Epidermal melanocyte (primary cell): ENCODE results near the gene COG5.
"Not testable (repeated sequence)": the region's sequence is repeated elsewhere in the genome, so short reads cannot be mapped to it uniquely, and the experiment has no call there.

Experiments
- DNase-seq: peaks from one replicate; pipeline ENCODE4 v3.0.0; 2011; ENCODE audit warnings: low spot score; ENCODE audit not compliant: insufficient read length

COG5 gene

GRCh38 chr7:107579885-107580715 lies 16.4 kb upstream of the COG5 start, which contains the start of gene BCAP29:
BCAP29 (plus strand) TSS chr7:107580246; CDS start chr7:107580773, 527 bp downstream.
- peak; percentile 39 for DNase-seq

GRCh38 chr7:107579554-107579884 lies 15.8 kb upstream of the COG5 start:
- DNase-seq: no peak

GRCh38 chr7:107573537-107573936 lies 9.8 kb upstream of the COG5 start:
- no peak for DNase-seq

GRCh38 chr7:107570298-107570697 lies 6.6 kb upstream of the COG5 start:
- no peak for DNase-seq

- DNase-seq: no peak
Measured at GRCh38 chr7:107564553-107565298, 1.0 kb upstream of the COG5 start.

- DNase-seq: no peak
Measured at GRCh38 chr7:107563081-107563774, 492 bp downstream of the COG5 start.

- no peak for DNase-seq
Measured at GRCh38 chr7:107560898-107561516, 2.7 kb downstream of the COG5 start.

- no peak for DNase-seq
Measured at GRCh38 chr7:107559864-107560263, 3.9 kb downstream of the COG5 start.

- no peak for DNase-seq
Measured at GRCh38 chr7:107555893-107556292, 7.8 kb downstream of the COG5 start.

GRCh38 chr7:107551936-107552335 lies 11.8 kb downstream of the COG5 start:
- no peak for DNase-seq

GRCh38 chr7:107544848-107545591 lies 18.7 kb downstream of the COG5 start:
- DNase-seq: no peak

- no peak for DNase-seq
Measured at GRCh38 chr7:107543338-107543993, 20.3 kb downstream of the COG5 start.

- DNase-seq: no peak
Measured at GRCh38 chr7:107538001-107538400, 25.7 kb downstream of the COG5 start.

- not testable (repeated sequence) for DNase-seq
Measured at GRCh38 chr7:107537228-107537627, 26.5 kb downstream of the COG5 start.

GRCh38 chr7:107534139-107534538 lies 29.6 kb downstream of the COG5 start:
- no peak for DNase-seq

- DNase-seq: peak; percentile 42
Measured at GRCh38 chr7:107530751-107531150, 33.0 kb downstream of the COG5 start.

GRCh38 chr7:107528461-107528860 lies 35.3 kb downstream of the COG5 start:
- DNase-seq: no peak

GRCh38 chr7:107527196-107527595 lies 36.5 kb downstream of the COG5 start:
- DNase-seq: no peak

- DNase-seq: no peak
Measured at GRCh38 chr7:107526672-107527071, 37.0 kb downstream of the COG5 start.

- no peak for DNase-seq
Measured at GRCh38 chr7:107506674-107507339, 56.9 kb downstream of the COG5 start.
